ENCODE measurements around the gene DNHD1.

The DNHD1 gene

GRCh38 chr11:6568191-6568918 is 71.3 kb downstream of the DNHD1 start:
- no peak for DNase-seq (ENCODE audit: low spot score)
- Mint-ChIP-seq H3K4me3 (no peak overlapping the region), H3K36me3 (ENCODE audit: low read depth) (peaks cover 5% of the 10 kb centered on the region), H3K4me1 (ENCODE audit: low read depth) (no peaks in the 10 kb centered on the region), H3K9me3 (no peaks in the 10 kb centered on the region), H3K27me3 (ENCODE audit: low read depth) (no peaks in the 10 kb centered on the region), H3K27ac (no peak overlapping the region)

DNA sequence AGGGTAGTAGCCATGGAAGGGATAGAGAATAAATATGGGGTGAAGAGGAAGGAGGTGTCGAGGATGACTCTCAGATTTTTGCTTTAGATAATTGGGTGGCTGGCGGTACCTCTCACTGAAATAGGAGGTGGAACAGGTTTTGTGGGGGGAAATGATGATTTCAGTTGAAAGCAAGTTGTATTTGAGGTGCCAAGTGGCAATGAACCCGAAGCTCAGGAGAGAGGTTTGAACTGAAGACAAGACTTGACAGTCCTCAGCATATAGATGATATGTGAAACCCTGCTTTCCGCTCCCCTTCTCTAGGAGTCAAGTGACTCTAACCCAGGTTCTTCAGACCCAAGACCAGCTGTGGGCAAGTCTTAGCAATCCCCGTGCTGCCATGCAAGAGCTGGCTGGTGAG is 72.6 kb downstream of the DNHD1 start:
- peak overlapping the region; percentile 18 for H3K27ac Mint-ChIP-seq
- DNase-seq (ENCODE audit: low spot score), result no peak
- peaks cover 3% of the 10 kb centered on the region for H3K36me3 Mint-ChIP-seq (ENCODE audit: low read depth)
- H3K27me3 Mint-ChIP-seq (ENCODE audit: low read depth), result no peaks in the 10 kb centered on the region
- H3K4me1 Mint-ChIP-seq (ENCODE audit: low read depth), result no peaks in the 10 kb centered on the region
- H3K4me3 Mint-ChIP-seq, result no peak overlapping the region
- H3K9me3 Mint-ChIP-seq, result no peaks in the 10 kb centered on the region

- Mint-ChIP-seq H3K27me3 (ENCODE audit: low read depth) (no peaks in the 10 kb centered on the region), H3K4me1 (ENCODE audit: low read depth) (no peaks in the 10 kb centered on the region), H3K4me3 (no peak overlapping the region), H3K9me3 (no peaks in the 10 kb centered on the region), H3K27ac (no peak overlapping the region), H3K36me3 (ENCODE audit: low read depth) (peaks cover 3% of the 10 kb centered on the region)
- no peak for DNase-seq (ENCODE audit: low spot score)
Observed at GRCh38 chr11:6570691-6571427, 73.8 kb downstream of the DNHD1 start.

- no peak for DNase-seq (ENCODE audit: low spot score)
- Mint-ChIP-seq H3K9me3 (no peaks in the 10 kb centered on the region), H3K27ac (no peak overlapping the region), H3K4me3 (no peak overlapping the region), H3K4me1 (ENCODE audit: low read depth) (no peaks in the 10 kb centered on the region), H3K36me3 (ENCODE audit: low read depth) (peaks cover 3% of the 10 kb centered on the region), H3K27me3 (ENCODE audit: low read depth) (no peaks in the 10 kb centered on the region)
Observed at GRCh38 chr11:6571434-6572008, 74.4 kb downstream of the DNHD1 start.

DNA sequence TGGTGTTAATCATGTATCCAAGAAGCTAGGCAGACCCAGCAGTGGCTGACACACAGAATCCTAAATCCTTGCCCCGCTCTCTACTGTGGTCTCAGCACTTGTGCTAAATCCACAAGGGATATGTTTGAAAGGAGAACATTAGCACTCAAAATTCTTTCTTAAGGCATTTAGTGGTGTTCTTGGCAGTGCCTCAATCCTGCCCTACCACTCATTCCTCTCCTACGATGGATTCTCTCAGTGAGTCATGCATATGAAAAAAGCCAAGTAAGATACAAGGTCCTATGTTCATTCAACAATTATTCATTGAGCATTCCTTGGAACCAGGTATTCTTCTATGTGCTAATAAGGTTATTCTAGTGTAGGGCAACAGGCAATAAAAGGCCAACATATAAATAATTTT is 75.1 kb downstream of the DNHD1 start:
- H3K4me3 Mint-ChIP-seq, result no peak overlapping the region
- H3K36me3 Mint-ChIP-seq (ENCODE audit: low read depth), result peaks cover 3% of the 10 kb centered on the region
- DNase-seq (ENCODE audit: low spot score), result no peak
- no peaks in the 10 kb centered on the region for H3K9me3 Mint-ChIP-seq
- no peaks in the 10 kb centered on the region for H3K27me3 Mint-ChIP-seq (ENCODE audit: low read depth)
- H3K27ac Mint-ChIP-seq, result no peak overlapping the region
- no peaks in the 10 kb centered on the region for H3K4me1 Mint-ChIP-seq (ENCODE audit: low read depth)

- Mint-ChIP-seq H3K4me1 (ENCODE audit: low read depth) (no peaks in the 10 kb centered on the region), H3K27me3 (ENCODE audit: low read depth) (no peaks in the 10 kb centered on the region), H3K36me3 (ENCODE audit: low read depth) (peaks cover 2% of the 10 kb centered on the region), H3K27ac (no peak overlapping the region), H3K9me3 (no peaks in the 10 kb centered on the region), H3K4me3 (no peak overlapping the region)
- DNase-seq (ENCODE audit: low spot score), result no peak
Observed at GRCh38 chr11:6574816-6575715, 78.0 kb downstream of the DNHD1 start.

DNA sequence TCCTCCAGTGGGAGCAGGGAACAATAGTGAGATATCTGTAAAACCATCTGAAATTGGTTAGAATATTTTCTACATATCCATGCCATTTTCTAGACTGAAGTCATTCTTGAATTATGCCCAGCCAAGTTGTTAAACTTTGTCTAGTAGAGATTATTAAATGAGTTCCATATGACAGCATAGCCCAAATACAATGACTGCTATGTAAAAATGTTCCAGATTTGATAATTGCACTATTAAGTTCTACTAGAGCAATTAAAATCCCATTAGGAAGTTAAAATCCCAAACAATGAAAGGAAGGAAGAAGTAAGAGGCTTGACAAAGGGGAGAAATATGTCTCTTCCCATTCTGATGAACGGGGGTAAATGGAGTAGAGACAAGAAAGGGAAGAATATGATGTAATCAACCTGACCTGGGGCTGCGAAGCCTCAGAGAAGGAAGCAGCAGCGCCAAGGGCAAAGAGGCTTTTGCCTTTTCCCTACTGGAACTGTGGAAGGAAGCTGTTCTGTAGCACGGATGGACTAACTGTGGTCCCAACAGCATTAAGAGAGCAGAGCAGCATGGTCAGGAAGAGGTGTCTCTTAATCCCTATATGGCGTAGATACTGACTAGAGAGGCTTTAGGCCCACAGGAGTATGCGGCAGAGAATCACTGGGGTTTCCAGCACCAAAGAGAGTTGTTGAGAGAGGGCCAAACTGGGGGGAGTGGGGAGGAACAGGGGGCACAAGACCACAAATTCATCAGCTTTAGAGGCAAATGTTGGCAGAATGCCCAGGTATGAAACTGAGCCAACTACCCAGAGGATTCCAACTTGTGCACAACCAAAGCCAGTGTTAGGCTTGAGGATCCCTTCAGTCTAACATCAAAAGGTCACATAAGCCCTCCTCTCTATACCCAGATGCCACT is 79.6 kb downstream of the DNHD1 start:
- Mint-ChIP-seq H3K4me1 (ENCODE audit: low read depth) (no peaks in the 10 kb centered on the region), H3K36me3 (ENCODE audit: low read depth) (peaks cover 3% of the 10 kb centered on the region), H3K9me3 (no peaks in the 10 kb centered on the region), H3K27ac (no peak overlapping the region), H3K4me3 (no peak overlapping the region), H3K27me3 (ENCODE audit: low read depth) (no peaks in the 10 kb centered on the region)
- DNase-seq (ENCODE audit: low spot score), result no peak

DNA sequence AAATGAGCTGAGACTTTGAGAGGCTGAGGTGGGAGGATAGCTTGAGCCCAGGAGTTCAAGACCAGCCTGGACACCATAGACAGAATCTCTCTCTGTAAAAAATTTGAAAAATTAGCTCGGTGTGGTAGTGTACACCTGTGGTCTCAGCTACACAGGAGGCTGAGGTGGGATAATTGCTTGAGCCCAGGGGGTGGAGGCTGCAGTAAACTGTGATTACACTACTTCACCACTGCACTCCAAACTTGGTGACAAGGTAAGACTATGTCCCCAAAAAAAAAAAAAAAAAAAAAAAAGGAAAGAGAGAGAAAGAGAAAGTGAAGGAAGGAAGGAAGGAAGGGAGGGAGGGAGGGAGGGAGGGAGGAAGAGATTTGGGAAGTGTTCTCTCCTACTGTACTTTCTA is 81.1 kb downstream of the DNHD1 start:
- no peaks in the 10 kb centered on the region for H3K4me1 Mint-ChIP-seq (ENCODE audit: low read depth)
- no peak overlapping the region for H3K27ac Mint-ChIP-seq
- H3K4me3 Mint-ChIP-seq, result no peak overlapping the region
- DNase-seq (ENCODE audit: low spot score), result no peak
- H3K36me3 Mint-ChIP-seq (ENCODE audit: low read depth), result peaks cover 8% of the 10 kb centered on the region
- peaks cover 9% of the 10 kb centered on the region for H3K9me3 Mint-ChIP-seq
- H3K27me3 Mint-ChIP-seq (ENCODE audit: low read depth), result no peaks in the 10 kb centered on the region

- Mint-ChIP-seq H3K4me3 (no peak overlapping the region), H3K27me3 (ENCODE audit: low read depth) (no peaks in the 10 kb centered on the region)
Observed at GRCh38 chr11:6579681-6580080, 82.6 kb downstream of the DNHD1 start.

DNA sequence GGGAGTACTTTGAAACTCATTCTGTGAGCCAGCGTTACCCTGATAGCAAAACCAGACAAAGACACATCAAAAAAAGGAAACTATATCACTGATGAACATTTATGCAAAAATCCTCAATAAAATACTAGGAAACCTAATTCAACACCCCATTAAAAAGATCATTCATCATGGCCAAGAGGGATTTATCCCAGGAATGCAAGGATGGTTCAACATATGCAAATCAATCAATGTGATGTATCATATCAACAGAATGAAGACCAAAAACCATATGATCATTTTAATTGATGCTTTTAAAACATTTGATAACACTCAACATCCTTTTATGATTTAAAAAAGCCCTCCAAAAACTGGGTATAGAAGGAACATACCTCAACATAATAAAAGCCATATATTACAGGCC is 86.5 kb downstream of the DNHD1 start:
- H3K9me3 Mint-ChIP-seq, result peaks cover 29% of the 10 kb centered on the region
- no peaks in the 10 kb centered on the region for H3K27me3 Mint-ChIP-seq (ENCODE audit: low read depth)
- no peak overlapping the region for H3K27ac Mint-ChIP-seq
- no peak for DNase-seq (ENCODE audit: low spot score)
- H3K36me3 Mint-ChIP-seq (ENCODE audit: low read depth), result peaks cover 26% of the 10 kb centered on the region
- no peaks in the 10 kb centered on the region for H3K4me1 Mint-ChIP-seq (ENCODE audit: low read depth)
- H3K4me3 Mint-ChIP-seq, result no peak overlapping the region

More at GRCh38 chr11:6579681-6580080, 82.6 kb downstream of the DNHD1 start:
- no peak for DNase-seq (ENCODE audit: low spot score)
- H3K27ac Mint-ChIP-seq, result no peak overlapping the region
- H3K9me3 Mint-ChIP-seq, result peaks cover 25% of the 10 kb centered on the region
- H3K36me3 Mint-ChIP-seq (ENCODE audit: low read depth), result peaks cover 22% of the 10 kb centered on the region
- H3K4me1 Mint-ChIP-seq (ENCODE audit: low read depth), result no peaks in the 10 kb centered on the region

DNA sequence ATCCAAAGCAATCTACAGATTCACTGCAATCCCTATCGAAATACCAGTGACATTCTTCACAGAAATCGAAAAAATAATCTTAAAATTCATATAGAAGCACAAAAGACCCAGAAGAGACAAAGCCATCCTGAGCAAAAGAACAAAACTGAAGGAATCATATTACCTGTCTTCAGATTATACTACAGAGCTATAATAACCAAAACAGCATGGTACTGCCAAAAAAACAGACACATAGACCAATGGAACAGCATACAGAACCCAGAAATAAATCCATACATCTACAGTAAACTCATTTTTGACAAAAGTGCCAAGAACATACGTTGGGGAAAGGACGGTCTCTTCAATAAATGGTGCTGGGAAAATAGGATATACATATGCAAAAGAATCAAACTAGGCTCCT is 87.4 kb downstream of the DNHD1 start:
- Mint-ChIP-seq H3K4me1 (ENCODE audit: low read depth) (no peaks in the 10 kb centered on the region), H3K9me3 (peaks cover 29% of the 10 kb centered on the region), H3K4me3 (no peak overlapping the region), H3K36me3 (ENCODE audit: low read depth) (peaks cover 28% of the 10 kb centered on the region), H3K27ac (no peak overlapping the region), H3K27me3 (ENCODE audit: low read depth) (no peaks in the 10 kb centered on the region)
- DNase-seq (ENCODE audit: low spot score), result no peak

DNA sequence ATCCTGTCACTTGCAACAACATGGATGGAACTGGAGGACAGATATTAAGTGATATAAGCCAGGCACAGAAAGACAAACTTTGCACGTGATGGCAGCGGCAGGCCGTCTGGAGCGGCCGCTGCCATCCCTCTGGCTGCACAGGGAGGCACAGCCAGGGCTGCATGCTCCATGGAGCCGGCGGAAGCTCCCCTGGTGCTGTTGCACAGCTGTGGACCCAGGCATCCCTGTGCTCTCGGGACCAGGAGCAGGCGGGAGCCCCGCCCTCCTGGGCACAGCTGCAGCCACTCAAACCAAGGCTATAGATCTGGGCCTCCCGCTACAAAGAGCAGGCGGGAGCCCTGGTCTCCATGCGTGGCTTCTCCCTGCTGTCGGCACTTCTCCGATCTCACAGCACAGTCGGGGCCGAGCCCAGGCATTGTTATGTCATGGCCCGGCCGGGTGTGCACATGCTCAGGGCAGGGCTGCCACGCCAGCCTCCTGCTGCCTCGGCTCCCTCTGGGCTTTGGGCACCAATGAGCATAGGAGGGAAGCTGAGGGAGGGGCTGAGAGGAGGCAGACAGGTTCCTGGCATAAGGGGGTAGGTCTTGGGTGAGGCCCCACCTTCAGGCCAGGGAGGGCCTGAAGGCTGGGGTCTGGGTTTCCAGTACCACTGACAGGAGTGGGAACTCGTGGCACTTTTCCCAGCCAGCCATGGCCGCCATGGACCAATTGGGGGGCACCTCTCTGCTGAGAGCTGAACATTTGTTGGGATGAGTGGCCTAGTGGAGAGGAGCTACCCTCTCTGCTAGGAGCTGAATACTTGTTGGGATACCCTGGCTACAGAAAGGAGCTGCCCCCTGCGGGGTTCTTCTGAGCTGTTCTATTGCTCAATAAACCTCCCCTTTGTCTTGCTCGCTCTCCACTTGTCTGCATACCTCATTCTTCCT is 89.6 kb downstream of the DNHD1 start:
- H3K27ac Mint-ChIP-seq, result no peak overlapping the region
- peaks cover 29% of the 10 kb centered on the region for H3K9me3 Mint-ChIP-seq
- DNase-seq (ENCODE audit: low spot score), result peak; percentile 2
- H3K4me1 Mint-ChIP-seq (ENCODE audit: low read depth), result no peaks in the 10 kb centered on the region
- H3K36me3 Mint-ChIP-seq (ENCODE audit: low read depth), result peaks cover 31% of the 10 kb centered on the region
- no peak overlapping the region for H3K4me3 Mint-ChIP-seq
- no peaks in the 10 kb centered on the region for H3K27me3 Mint-ChIP-seq (ENCODE audit: low read depth)

Data from T-helper 2 cell treated with Interferon-gamma antibody and Interleukin-4, amounts not matched to agents 5 μg/mL and 100 μg/mL, for 36 hours (primary cell).